Measurements from ENCODE around the gene TTC39C.

Gene TTC39C

GRCh38 chr18:24014062-24014985, at the start of gene TTC39C:
TTC39C (plus strand) TSS chr18:24014754; CDS start chr18:24014872, 118 bp downstream.
- peak; percentile 63 for DNase-seq

GRCh38 chr18:23966909-23967308, 47.6 kb upstream of the TTC39C start:
- no peak for DNase-seq

GRCh38 chr18:23967321-23968089, 47.0 kb upstream of the TTC39C start:
- no peak for DNase-seq

- DNase-seq: no peak
Observed at GRCh38 chr18:23968638-23969604, 45.6 kb upstream of the TTC39C start.

- no peak for DNase-seq
Observed at GRCh38 chr18:23969664-23970063, 44.9 kb upstream of the TTC39C start.

- DNase-seq: no peak
Observed at GRCh38 chr18:23970161-23971096, 44.1 kb upstream of the TTC39C start.

- no peak for DNase-seq
Observed at GRCh38 chr18:23971097-23971440, 43.5 kb upstream of the TTC39C start.

- DNase-seq: no peak
Observed at GRCh38 chr18:23971666-23972230, 42.8 kb upstream of the TTC39C start.

GRCh38 chr18:23972453-23972852, 42.1 kb upstream of the TTC39C start:
- DNase-seq: no peak

- DNase-seq: no peak
Observed at GRCh38 chr18:23977103-23977502, 37.5 kb upstream of the TTC39C start.

- no peak for DNase-seq
Observed at GRCh38 chr18:23977719-23978483, 36.7 kb upstream of the TTC39C start.

GRCh38 chr18:23981369-23981980, 33.1 kb upstream of the TTC39C start:
- DNase-seq: no peak

- DNase-seq: peak; percentile 10
Observed at GRCh38 chr18:23982155-23983079, 32.1 kb upstream of the TTC39C start.

- DNase-seq: no peak
Observed at GRCh38 chr18:23983112-23983511, 31.4 kb upstream of the TTC39C start.

- DNase-seq: no peak
Observed at GRCh38 chr18:23986600-23987359, 27.8 kb upstream of the TTC39C start.

GRCh38 chr18:23990474-23991410, 23.8 kb upstream of the TTC39C start:
- DNase-seq: no peak
